Panc1 (cell line): ENCODE data around the gene MAPK14. TPM values are rescaled to one million over a fixed set of nuclear protein-coding genes. Genes with fewer than 3 reads are reported as not detected.

Experiments
- ATAC-seq: fragments of 200-7000 bp; cut with Tn5 transposase; 2 replicates; pipeline ENCODE4 v1.9.1; 2020; ENCODE audit warnings: mild to moderate bottlenecking, moderate library complexity
- BruUV-seq: library from RNA; stranded (reverse); fragments of 400-500 nt; replicated peaks from 2 replicates; lab custom pipeline; 2021; lab: Mats Ljungman, UMichigan
- CTCF ChIA-PET: fragments of 300-600 bp; sonication (Branson Sonifier 250); formaldehyde crosslinking; loops from one replicate; lab custom pipeline; 2022; ENCODE audit warnings: antibody characterized with exemption; lab: Charles Lee
- POLR2A ChIA-PET: fragments of 300-600 bp; sonication (Branson Sonifier 250); formaldehyde crosslinking; loops from one replicate; lab custom pipeline; 2022; ENCODE audit warnings: antibody characterized with exemption; lab: Charles Lee
- DNase-seq: peaks from one replicate; pipeline ENCODE4 v3.0.0-alpha.2; 2010; ENCODE audit warnings: low read depth, low spot score
- H3K27ac ChIP-seq: 2 replicates; pipeline ENCODE4 v1.5.1; 2011; ENCODE audit warnings: mild to moderate bottlenecking, low read length, inconsistent platforms
- H3K27me3 ChIP-seq: fragments of 200-500 bp; sonication (Bioruptor generic); 2 replicates; pipeline ENCODE4 v1.6.0; 2014; ENCODE audit warnings: low read length, inconsistent platforms; ENCODE audit not compliant: control insufficient read depth, insufficient read depth
- H3K36me3 ChIP-seq: fragments of 200-500 bp; sonication (Bioruptor generic); 2 replicates; pipeline ENCODE4 v1.5.1; 2014; ENCODE audit warnings: inconsistent platforms, mild to moderate bottlenecking, low read length, moderate library complexity; ENCODE audit not compliant: control insufficient read depth, insufficient read depth
- H3K4me1 ChIP-seq: 2 replicates; pipeline ENCODE4 v1.5.1; 2011; ENCODE audit warnings: inconsistent platforms, mild to moderate bottlenecking, low read length, moderate library complexity; ENCODE audit not compliant: control insufficient read depth, insufficient read depth
- H3K4me3 ChIP-seq, 2 experiments: 2 replicates each; pipeline ENCODE4 v1.5.1; 2011 to 2012; ENCODE audit warnings: low read depth in 2 of 2, low read length in 2 of 2, mild to moderate bottlenecking in 2 of 2, inconsistent platforms in 1 of 2, moderate library complexity in 1 of 2
- H3K9me3 ChIP-seq: fragments of 200-500 bp; sonication (Bioruptor generic); 2 replicates; pipeline ENCODE4 v1.5.1; 2014; ENCODE audit warnings: low read depth, mild to moderate bottlenecking, inconsistent platforms, low read length, moderate library complexity; ENCODE audit not compliant: control insufficient read depth, insufficient read depth
- CTCF ChIP-seq: fragments of 450-650 bp; IDR thresholded peaks from 2 replicates; pipeline ENCODE4 v1.5.1; 2017; ENCODE audit warnings: mild to moderate bottlenecking
- POLR2AphosphoS5 ChIP-seq: IDR thresholded peaks from 2 replicates; pipeline ENCODE4 v1.6.1; 2012; ENCODE audit warnings: mild to moderate bottlenecking, low read depth, low read length, moderate library complexity
- SIN3A ChIP-seq: IDR thresholded peaks from 2 replicates; pipeline ENCODE4 v1.6.1; 2012; ENCODE audit warnings: low read depth, mild to moderate bottlenecking, low read length, moderate library complexity, borderline replicate concordance; ENCODE audit not compliant: insufficient read depth
- TCF7L2 ChIP-seq: IDR thresholded peaks from 2 replicates; pipeline ENCODE4 v1.6.1; 2011; ENCODE audit warnings: mild to moderate bottlenecking, low read depth, low read length, inconsistent platforms
- in situ Hi-C: cut with HindIII; loops from 2 replicates; pipeline ENCODE4 v1.10.0; 2016; ENCODE audit warnings: low sequenced_read_pairs, low pct_unique_long_range_greater_than_20kb
- intact Hi-C: fragments of 100-400 bp; cut with micrococcal nuclease; formaldehyde crosslinking; loops from one replicate; pipeline ENCODE4 v1.10.0; 2022; ENCODE audit not compliant: unreplicated experiment
- total RNA-seq: library from RNA; stranded (reverse); gene quantifications from one replicate; pipeline ENCODE4 v1.2.1, GENCODE V29; 2021; ENCODE audit not compliant: unreplicated experiment
- TF ChIP-seq, protein P1 (sequence below), 2 experiments: IDR thresholded peaks; 2 replicates each; pipeline ENCODE4 v1.6.1; 2011 to 2012; ENCODE audit warnings: low read depth in 2 of 2, control low read depth in 1 of 2, low read length in 1 of 2, mild to moderate bottlenecking in 1 of 2, moderate library complexity in 1 of 2; ENCODE audit not compliant: insufficient read depth in 1 of 2

Gene MAPK14
- total RNA-seq, 1 experiment from 2014 or later: 42.3 TPM

DNA sequence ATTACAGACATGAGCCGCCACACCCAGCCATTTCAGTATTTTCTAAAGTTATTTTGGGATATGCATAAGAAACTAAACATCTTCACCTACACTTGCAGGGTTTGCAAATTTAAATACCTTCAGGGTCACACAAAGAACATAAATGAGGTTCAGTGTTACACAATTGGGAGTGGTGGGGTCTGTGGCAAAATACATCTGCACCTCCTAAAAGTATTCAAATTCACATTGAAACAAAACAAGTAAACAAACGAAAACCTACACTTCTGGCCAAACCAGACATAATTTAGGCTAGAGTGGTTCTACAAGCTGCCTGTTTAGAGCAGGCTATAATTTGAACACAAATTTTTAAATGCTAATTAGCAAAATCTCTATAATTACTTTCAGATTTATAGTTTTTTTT, 34.6 kb downstream of the MAPK14 start:
- in situ Hi-C loops: no loop called here
- CTCF ChIA-PET: no interaction called here
- DNase-seq: no peak

DNA sequence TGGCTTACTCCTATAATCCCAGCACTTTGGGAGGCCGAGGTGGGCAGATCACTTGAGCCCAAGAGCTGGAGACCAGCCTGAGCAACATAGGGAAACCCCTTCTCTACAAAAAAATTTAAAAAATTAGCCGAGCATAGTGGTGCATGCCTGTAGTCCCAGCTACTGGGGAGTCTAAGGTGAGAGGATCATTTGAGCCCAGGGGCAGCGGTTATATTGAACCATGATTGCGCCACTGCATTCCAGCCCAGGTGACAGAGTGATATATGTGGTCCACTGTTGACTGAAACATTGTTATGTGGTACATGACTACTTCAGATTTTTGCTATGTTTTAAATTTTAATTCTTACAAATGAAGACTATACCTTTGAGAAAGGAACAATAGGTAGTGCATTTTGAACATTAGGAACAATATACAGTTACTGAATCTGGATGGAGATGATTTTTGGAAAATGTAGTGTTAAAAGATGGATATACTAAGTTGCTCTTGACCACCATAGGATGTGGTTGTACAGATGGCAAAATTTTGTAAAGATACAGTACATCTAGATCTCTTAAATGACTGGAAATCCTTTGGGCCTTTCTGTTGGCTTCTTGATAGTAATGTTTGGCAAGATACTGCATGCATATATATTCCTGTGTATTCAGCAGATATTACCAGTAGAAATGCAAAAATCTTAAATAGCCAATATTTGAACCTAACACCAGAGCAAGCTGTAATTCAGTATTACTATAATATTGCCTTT, 35.9 kb downstream of the MAPK14 start:
- intact Hi-C loops (no loop called here), in situ Hi-C loops (no loop called here)
- Histone ChIP-seq H3K27ac (no peak overlapping the region), H3K36me3 (peaks cover 6% of the 10 kb centered on the region; the same call in 1 of the 2 replicates), H3K4me3 (no peak overlapping the region), H3K9me3 (no peaks in the 10 kb centered on the region), H3K4me1 (no peaks in the 10 kb centered on the region), H3K27me3 (no peaks in the 10 kb centered on the region)
- BruUV-seq: no TSS peak
- ATAC-seq (no peak), DNase-seq (no peak)
- ChIA-PET CTCF (no interaction called here), POLR2A (no interaction called here)
- TF ChIP-seq TCF7L2 (no peak), POLR2AphosphoS5 (no peak), CTCF (no peak), SIN3A (no peak)
- TF ChIP-seq, protein P1, sequence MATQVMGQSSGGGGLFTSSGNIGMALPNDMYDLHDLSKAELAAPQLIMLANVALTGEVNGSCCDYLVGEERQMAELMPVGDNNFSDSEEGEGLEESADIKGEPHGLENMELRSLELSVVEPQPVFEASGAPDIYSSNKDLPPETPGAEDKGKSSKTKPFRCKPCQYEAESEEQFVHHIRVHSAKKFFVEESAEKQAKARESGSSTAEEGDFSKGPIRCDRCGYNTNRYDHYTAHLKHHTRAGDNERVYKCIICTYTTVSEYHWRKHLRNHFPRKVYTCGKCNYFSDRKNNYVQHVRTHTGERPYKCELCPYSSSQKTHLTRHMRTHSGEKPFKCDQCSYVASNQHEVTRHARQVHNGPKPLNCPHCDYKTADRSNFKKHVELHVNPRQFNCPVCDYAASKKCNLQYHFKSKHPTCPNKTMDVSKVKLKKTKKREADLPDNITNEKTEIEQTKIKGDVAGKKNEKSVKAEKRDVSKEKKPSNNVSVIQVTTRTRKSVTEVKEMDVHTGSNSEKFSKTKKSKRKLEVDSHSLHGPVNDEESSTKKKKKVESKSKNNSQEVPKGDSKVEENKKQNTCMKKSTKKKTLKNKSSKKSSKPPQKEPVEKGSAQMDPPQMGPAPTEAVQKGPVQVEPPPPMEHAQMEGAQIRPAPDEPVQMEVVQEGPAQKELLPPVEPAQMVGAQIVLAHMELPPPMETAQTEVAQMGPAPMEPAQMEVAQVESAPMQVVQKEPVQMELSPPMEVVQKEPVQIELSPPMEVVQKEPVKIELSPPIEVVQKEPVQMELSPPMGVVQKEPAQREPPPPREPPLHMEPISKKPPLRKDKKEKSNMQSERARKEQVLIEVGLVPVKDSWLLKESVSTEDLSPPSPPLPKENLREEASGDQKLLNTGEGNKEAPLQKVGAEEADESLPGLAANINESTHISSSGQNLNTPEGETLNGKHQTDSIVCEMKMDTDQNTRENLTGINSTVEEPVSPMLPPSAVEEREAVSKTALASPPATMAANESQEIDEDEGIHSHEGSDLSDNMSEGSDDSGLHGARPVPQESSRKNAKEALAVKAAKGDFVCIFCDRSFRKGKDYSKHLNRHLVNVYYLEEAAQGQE (IDR thresholded peaks at IDR 0.05; ENCODE audit: insufficient read depth in 1 of 2, low read depth in 2 of 2, low read length in 1 of 2): no peak

More for the DNA sequence above, 34.6 kb downstream of the MAPK14 start:
- intact Hi-C loops: no loop called here
- POLR2A ChIA-PET: interaction anchor here (0.7 kb wide), 1 partner anchor 9 kb away, joined by 10 read pairs; no protein-coding TSS in a partner anchor
- Histone ChIP-seq H3K27me3 (no peaks in the 10 kb centered on the region), H3K4me3 (no peak overlapping the region), H3K27ac (no peak overlapping the region), H3K4me1 (no peaks in the 10 kb centered on the region), H3K9me3 (no peaks in the 10 kb centered on the region), H3K36me3 (peaks cover 6% of the 10 kb centered on the region; the same call in 1 of the 2 replicates)
- BruUV-seq: no TSS peak
- TF ChIP-seq SIN3A (no peak), TCF7L2 (no peak), CTCF (no peak), POLR2AphosphoS5 (no peak)
- TF ChIP-seq, protein P1 (IDR thresholded peaks at IDR 0.05; ENCODE audit: insufficient read depth in 1 of 2, low read depth in 2 of 2, low read length in 1 of 2): no peak
- ATAC-seq: no peak
